COLO668 (cell line): Measurements from ENCODE around the gene NTM.

Experiments
- DNase-seq: peaks from one replicate; lab custom pipeline; 2025; ENCODE audit not compliant: unreplicated experiment; lab: John Stamatoyannopoulos, UW

Gene NTM

GRCh38 chr11:131683666-131684065 is 313.3 kb downstream of the NTM start:
- no peak for DNase-seq

- no peak for DNase-seq
Measured at GRCh38 chr11:131684111-131685060, 314.0 kb downstream of the NTM start.

- DNase-seq, result no peak
Measured at GRCh38 chr11:131685206-131685605, 314.8 kb downstream of the NTM start.

GRCh38 chr11:131685906-131686305 is 315.5 kb downstream of the NTM start:
- no peak for DNase-seq

- no peak for DNase-seq
Measured at GRCh38 chr11:131686836-131687235, 316.4 kb downstream of the NTM start.

GRCh38 chr11:131687291-131688047 is 317.1 kb downstream of the NTM start:
- DNase-seq, result no peak

GRCh38 chr11:131688048-131688693 is 317.8 kb downstream of the NTM start:
- peak; percentile 69 for DNase-seq

GRCh38 chr11:131689049-131689925 is 318.9 kb downstream of the NTM start:
- peak; percentile 15 for DNase-seq

GRCh38 chr11:131690362-131690761 is 319.9 kb downstream of the NTM start:
- no peak for DNase-seq

- DNase-seq, result no peak
Measured at GRCh38 chr11:131690776-131691175, 320.4 kb downstream of the NTM start.

GRCh38 chr11:131691181-131692041 is 321.0 kb downstream of the NTM start:
- peak; percentile 90 for DNase-seq

- DNase-seq, result no peak
Measured at GRCh38 chr11:131692151-131692550, 321.7 kb downstream of the NTM start.

GRCh38 chr11:131692961-131693360 is 322.5 kb downstream of the NTM start:
- DNase-seq, result no peak

GRCh38 chr11:131693756-131694155 is 323.3 kb downstream of the NTM start:
- no peak for DNase-seq

- DNase-seq, result peak; percentile 77
Measured at GRCh38 chr11:131694526-131695424, 324.4 kb downstream of the NTM start.

GRCh38 chr11:131695889-131696429 is 325.5 kb downstream of the NTM start:
- no peak for DNase-seq

- peak; percentile 16 for DNase-seq
Measured at GRCh38 chr11:131696690-131697089, 326.3 kb downstream of the NTM start.

GRCh38 chr11:131703311-131703710 is 332.9 kb downstream of the NTM start:
- no peak for DNase-seq
